ENCODE results near the gene ZNF883.

GRCh38 chr9:112971415-112971814, 40.6 kb downstream of the ZNF883 start:
- no peak for TF ChIP-seq CTCF (IDR thresholded peaks at IDR 0.05)
- TF ChIP-seq POLR2A (IDR thresholded peaks at IDR 0.05): no peak

Data from right lobe of liver (tissue), 4 donors.